ENCODE data around the gene STAM2. TPM values are rescaled to one million over a fixed set of nuclear protein-coding genes. Genes with fewer than 3 reads are reported as not detected.
"Not testable (repeated sequence)": the region's sequence is repeated elsewhere in the genome, so short reads cannot be mapped to it uniquely, and the experiment has no call there.

Gene STAM2
- total RNA-seq, 1 donor from 2014 or later: 24.6 TPM

DNA sequence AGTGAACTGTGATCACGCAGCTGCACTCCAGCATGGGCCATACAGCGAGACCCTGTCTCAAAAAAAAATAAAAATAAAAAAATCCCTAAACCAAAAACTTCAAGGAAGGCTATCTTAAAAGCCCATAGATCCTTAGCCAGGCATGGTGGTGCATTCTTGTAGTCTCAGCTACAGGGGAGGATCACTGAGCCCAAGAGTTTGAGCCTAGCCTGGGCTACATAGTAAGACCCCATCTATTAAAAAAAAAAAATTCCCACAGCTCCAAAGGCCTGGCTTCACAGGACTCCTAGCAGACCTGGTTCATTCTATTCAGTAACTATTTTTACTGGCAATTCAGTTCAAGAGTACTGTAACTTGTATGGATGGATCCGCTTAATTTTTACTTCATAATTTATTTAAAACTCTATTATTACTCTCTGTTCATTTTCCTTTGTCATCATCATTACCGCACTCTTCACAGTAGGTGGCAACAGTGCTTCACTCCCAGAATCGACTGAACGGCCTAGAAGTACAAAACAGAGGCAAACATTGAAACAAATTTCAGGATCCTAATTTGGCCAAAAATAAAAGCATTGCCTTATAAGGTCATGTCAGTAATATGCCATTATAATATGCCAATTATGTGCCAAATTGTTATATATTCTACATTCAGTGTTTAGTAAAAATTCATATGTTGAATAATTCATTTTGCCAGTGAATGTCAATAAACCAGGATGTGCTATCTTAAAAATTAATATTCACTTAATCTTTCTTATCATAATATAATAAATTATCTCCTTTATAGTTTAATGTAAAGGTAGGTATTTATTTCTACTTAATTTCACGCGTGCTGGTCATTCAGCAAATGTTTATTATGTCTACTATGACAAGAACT, 14.3 kb upstream of the STAM2 start:
- DNase-seq (ENCODE audit: extremely low spot score, unreplicated experiment): no peak

GRCh38 chr2:152186808-152187207, 11.2 kb upstream of the STAM2 start:
- H3K36me3 Mint-ChIP-seq; H3K27ac Mint-ChIP-seq; H3K4me1 Mint-ChIP-seq (ENCODE audit: unreplicated experiment); H3K27me3 Mint-ChIP-seq; H3K4me3 Mint-ChIP-seq; H3K9me3 Mint-ChIP-seq; DNase-seq (ENCODE audit: extremely low spot score, unreplicated experiment): not testable (repeated sequence)

More for the DNA sequence above, 14.3 kb upstream of the STAM2 start:
- Mint-ChIP-seq H3K27ac (no peak overlapping the region), H3K9me3 (no peaks in the 10 kb centered on the region), H3K4me1 (ENCODE audit: unreplicated experiment) (peaks cover 2% of the 10 kb centered on the region), H3K36me3 (no peaks in the 10 kb centered on the region), H3K4me3 (no peak overlapping the region), H3K27me3 (no peaks in the 10 kb centered on the region)
- TF ChIP-seq, protein P1, sequence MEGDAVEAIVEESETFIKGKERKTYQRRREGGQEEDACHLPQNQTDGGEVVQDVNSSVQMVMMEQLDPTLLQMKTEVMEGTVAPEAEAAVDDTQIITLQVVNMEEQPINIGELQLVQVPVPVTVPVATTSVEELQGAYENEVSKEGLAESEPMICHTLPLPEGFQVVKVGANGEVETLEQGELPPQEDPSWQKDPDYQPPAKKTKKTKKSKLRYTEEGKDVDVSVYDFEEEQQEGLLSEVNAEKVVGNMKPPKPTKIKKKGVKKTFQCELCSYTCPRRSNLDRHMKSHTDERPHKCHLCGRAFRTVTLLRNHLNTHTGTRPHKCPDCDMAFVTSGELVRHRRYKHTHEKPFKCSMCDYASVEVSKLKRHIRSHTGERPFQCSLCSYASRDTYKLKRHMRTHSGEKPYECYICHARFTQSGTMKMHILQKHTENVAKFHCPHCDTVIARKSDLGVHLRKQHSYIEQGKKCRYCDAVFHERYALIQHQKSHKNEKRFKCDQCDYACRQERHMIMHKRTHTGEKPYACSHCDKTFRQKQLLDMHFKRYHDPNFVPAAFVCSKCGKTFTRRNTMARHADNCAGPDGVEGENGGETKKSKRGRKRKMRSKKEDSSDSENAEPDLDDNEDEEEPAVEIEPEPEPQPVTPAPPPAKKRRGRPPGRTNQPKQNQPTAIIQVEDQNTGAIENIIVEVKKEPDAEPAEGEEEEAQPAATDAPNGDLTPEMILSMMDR (conservative IDR thresholded peaks at IDR 0.05): peak; percentile 89

- Mint-ChIP-seq H3K4me1 (ENCODE audit: unreplicated experiment) (peaks cover 5% of the 10 kb centered on the region), H3K27ac (no peak overlapping the region), H3K36me3 (no peaks in the 10 kb centered on the region), H3K27me3 (peaks cover 4% of the 10 kb centered on the region), H3K9me3 (no peaks in the 10 kb centered on the region), H3K4me3 (no peak overlapping the region)
- TF ChIP-seq, protein P1 (conservative IDR thresholded peaks at IDR 0.05): no peak
- no peak for DNase-seq (ENCODE audit: extremely low spot score, unreplicated experiment)
These were observed 10.7 kb upstream of the STAM2 start for GRCh38 chr2:152186262-152186661.

DNA sequence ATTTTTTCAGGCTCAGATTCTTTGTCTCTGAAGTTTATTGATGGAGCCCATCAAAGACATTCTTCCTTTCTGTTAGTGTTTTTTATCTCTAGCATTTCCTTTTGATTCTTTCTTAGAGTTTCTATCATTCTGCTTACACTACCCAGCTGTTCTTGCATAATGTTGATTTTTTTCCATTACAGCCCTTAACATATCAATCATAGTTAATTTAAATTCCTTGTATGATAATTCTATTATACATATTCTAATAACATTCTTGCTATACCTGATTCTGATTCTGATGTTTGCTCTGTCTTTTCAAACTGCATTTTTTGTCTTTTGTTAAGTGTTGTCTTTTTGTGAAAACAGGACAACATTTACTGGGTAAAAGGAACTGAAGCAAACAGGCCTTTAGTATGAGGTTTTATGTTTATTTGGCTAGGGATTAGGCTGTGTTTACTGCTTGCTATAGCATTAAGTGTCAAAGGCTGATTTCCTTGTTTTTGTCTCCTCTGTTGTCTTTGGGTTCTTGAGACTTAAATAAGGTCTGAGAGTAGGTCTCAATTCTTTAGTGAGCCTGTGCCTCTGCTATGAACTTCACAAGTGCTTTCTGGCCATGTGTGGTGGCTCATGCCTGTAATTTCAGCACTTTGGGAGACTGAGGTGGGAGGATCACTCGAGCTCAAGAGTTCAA, 8.0 kb upstream of the STAM2 start:
- DNase-seq (ENCODE audit: extremely low spot score, unreplicated experiment): no peak
- TF ChIP-seq, protein P1 (conservative IDR thresholded peaks at IDR 0.05): no peak
- Mint-ChIP-seq H3K9me3 (no peaks in the 10 kb centered on the region), H3K27me3 (peaks cover 7% of the 10 kb centered on the region), H3K36me3 (no peaks in the 10 kb centered on the region), H3K27ac (no peak overlapping the region), H3K4me1 (ENCODE audit: unreplicated experiment) (peaks cover 5% of the 10 kb centered on the region), H3K4me3 (no peak overlapping the region)

DNA sequence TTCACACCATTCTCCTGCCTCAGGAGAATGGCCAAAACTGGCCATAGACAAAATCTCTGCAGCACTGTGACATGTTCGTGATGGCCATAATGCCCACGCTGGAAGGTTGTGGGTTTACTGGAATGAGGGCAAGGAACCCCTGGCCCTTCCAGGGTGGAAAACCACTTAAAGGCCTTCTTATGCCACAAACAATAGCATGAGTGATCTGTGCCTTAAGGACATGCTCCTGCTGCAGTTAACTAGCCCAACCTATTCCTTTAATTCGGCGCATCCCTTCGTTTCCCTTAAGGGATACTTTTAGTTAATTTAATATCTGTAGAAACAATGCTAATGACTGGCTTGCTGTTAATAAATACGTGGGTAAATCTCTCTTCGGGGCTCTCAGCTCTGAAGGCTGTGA, 2.1 kb upstream of the STAM2 start:
- H3K9me3 Mint-ChIP-seq, H3K27me3 Mint-ChIP-seq: not testable (repeated sequence)

GRCh38 chr2:152176113-152176714, 651 bp upstream of the STAM2 start:
- Mint-ChIP-seq H3K36me3 (no peaks in the 10 kb centered on the region), H3K27ac (peak overlapping the region; percentile 99), H3K27me3 (peaks cover 2% of the 10 kb centered on the region), H3K4me1 (ENCODE audit: unreplicated experiment) (peaks cover 12% of the 10 kb centered on the region), H3K4me3 (peak overlapping the region; percentile 97), H3K9me3 (no peaks in the 10 kb centered on the region)
- TF ChIP-seq, protein P1 (conservative IDR thresholded peaks at IDR 0.05): peak; percentile 6
- no peak for DNase-seq (ENCODE audit: extremely low spot score, unreplicated experiment)

More for the DNA sequence above, 2.1 kb upstream of the STAM2 start:
- DNase-seq (ENCODE audit: extremely low spot score, unreplicated experiment); H3K27ac Mint-ChIP-seq; H3K4me1 Mint-ChIP-seq (ENCODE audit: unreplicated experiment); H3K36me3 Mint-ChIP-seq: not testable (repeated sequence)
- peak overlapping the region; percentile 20 for H3K4me3 Mint-ChIP-seq
